Activated CD8-positive, alpha-beta memory T cell treated with anti-CD3 and anti-CD28 coated beads, Interleukin-2, amount 50 U/mL, for 4 hours (primary cell): Measurements from ENCODE around the gene ASAP2.
"Not testable (repeated sequence)": the region's sequence is repeated elsewhere in the genome, so short reads cannot be mapped to it uniquely, and the experiment has no call there.

Experiments used
- DNase-seq: peaks from one replicate; pipeline ENCODE4 v3.0.0-alpha.2; 2020

Gene ASAP2

GRCh38 chr2:9388950-9389911 is 182.6 kb downstream of the ASAP2 start:
- no peak for DNase-seq

GRCh38 chr2:9390151-9390850 is 183.7 kb downstream of the ASAP2 start:
- no peak for DNase-seq

DNA sequence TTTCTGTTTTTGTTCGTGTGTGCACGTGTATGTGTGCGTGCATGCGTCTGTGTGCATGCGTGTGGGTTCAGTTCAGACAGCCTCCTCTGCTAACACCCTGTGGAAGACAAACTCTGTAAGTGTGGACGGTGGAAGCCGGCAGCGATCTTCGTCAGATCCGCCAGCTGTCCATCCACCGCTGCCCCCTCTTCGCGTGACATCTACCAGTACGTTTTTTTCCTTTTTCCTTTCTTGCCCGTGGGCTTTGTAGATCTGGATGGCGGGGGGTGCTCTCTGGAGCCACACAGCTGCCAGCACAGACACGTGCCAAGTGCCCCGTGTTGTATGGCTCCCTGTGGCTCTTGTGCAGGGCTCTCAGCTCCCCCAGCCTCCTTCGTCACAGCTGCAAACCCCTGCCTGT is 184.4 kb downstream of the ASAP2 start:
- DNase-seq, result no peak

DNA sequence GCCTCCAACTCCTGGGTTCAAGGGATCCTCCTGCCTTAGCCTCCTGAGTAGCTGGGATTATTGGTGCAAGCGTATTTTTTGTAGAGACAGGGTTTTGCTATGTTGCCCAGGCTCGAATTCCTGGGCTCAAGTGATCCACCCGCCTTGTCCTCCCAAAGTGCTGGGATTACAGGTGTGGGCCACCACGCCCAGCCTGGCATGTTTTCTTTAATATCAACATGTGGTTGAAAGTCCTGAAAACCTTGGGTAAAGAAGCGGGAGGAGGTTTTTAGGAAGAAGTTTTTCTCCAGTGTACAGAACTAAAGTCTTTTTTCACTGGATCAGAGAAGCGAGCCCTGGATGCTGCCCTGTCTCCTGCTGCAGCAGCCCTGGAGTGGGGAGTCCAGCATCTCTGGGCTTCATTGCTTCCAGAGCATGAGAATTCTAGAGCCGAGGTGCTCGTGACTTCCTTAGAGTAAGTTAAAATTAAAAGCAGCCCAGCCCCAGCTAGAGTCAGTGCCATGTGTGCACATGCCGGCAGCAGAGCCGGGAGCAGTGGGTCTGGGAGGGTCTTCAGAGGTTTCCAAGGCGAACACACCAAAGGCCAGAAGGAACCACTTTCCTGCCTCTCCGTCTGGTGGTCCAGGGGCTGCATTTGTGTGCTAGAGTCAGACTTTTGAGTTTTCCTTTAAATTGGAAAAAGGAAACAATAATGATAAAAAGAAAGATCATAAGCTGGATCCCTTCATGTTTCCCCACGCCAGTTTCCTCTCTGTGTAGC is 185.5 kb downstream of the ASAP2 start:
- DNase-seq, result no peak

DNA sequence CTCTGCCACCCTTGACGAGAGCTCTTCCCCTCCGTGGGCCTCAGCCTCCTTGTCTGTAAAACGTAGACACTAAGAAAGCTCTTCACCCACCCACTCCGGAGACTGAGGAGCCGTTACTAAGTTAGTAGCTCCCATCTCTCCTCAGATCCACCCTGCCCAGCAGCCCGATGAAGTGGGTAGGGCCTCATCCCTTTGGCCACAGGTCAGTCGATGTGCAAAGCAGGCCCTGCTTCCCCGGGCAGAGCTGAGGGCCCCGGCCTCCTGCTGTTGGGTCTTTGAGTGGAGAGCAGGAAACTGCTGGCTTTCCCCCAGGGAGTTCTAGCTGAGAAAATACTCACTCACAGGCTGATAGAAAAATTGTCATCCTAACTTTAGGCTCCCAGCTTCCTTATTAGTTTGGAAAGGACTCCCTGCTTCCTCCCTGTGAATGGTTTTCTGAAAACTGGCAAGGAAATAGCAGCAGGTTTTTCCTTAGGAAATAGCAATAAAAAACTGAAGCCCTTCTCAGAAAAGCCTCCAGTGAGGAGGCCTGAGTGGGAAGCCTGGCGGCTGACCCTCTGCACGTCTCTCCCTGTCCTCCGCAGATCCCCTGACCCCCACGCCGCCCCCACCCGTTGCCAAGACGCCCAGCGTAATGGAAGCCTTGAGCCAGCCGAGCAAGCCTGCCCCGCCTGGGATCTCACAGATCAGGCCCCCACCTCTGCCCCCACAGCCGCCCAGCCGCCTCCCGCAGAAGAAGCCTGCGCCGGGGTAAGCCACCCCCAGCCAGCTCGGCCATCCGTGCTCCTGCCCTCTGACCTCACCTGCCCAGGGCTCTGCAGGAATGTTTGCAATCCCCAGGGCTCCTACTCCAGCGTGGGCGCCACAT is 186.5 kb downstream of the ASAP2 start:
- DNase-seq, result no peak

- DNase-seq, result no peak
Observed at GRCh38 chr2:9394816-9395215, 188.2 kb downstream of the ASAP2 start.

GRCh38 chr2:9397201-9397600 is 190.6 kb downstream of the ASAP2 start:
- DNase-seq, result no peak

GRCh38 chr2:9398251-9398650 is 191.6 kb downstream of the ASAP2 start:
- DNase-seq, result not testable (repeated sequence)

DNA sequence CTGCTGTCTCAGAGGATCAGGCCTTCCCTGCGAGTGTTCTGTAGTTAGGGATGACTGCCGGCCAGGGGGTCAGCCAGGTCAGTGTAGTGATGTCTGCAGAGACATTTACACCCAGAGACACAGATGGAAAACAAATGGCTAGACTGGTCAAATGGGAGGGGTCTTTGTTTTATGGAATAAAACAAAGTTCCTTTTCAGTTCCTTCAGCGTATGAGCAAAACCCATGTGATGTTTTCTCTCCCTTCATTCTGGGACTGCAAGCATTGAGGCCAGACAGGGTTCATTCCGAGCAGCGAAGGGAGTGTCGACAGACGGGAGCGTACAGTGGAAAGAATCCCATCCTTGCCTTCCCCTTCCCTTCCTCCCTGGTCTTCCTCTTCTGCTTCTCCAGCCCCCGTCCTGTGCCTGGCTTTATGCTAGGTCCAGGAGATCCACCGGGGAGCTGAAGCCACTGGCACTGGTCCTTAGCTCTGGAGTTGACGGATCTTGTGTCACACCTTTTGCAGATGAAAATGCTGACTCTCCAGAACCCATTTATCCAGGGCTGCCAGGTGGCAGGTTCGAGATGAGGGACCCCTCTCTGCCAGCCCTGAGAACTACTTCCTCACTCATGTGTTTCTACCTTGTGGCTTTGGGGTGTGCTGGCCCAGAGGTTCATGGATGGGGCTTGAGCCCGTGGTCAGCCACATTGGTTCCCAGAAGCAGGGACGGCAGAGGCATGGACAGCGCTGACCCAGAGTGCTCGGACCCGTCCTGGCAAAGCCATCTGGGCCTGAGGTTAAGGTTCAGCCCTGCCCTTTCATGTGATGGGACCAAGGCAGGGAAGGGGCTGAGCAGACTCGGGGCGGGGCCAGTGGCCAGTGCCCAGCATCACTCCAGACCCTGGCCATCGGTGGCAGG is 192.5 kb downstream of the ASAP2 start:
- DNase-seq, result no peak

GRCh38 chr2:9400268-9401058 is 193.9 kb downstream of the ASAP2 start:
- no peak for DNase-seq

- no peak for DNase-seq
Observed at GRCh38 chr2:9401059-9401547, 194.5 kb downstream of the ASAP2 start.

GRCh38 chr2:9401646-9402371 is 195.2 kb downstream of the ASAP2 start:
- DNase-seq, result no peak

DNA sequence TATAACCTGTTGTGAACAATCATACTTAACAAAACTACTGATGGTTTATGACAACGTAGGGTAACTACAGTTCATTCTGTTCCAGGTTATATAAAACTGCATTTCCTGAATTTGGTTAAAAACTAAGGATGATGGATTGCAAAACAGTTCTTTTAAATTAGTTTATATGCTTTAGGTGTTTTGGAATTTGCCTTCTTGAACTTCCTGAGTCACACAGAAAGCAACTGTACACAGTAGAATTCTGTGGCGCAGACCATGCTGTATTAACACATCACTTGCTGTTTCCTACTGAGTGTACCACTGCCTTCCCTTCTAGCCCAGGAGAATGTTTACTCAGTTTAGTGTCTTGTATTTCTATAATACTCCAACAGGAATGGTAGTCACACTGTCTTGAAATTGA is 197.3 kb downstream of the ASAP2 start:
- no peak for DNase-seq

GRCh38 chr2:9404451-9404850 is 197.8 kb downstream of the ASAP2 start:
- DNase-seq, result no peak

GRCh38 chr2:9405636-9406035 is 199.0 kb downstream of the ASAP2 start:
- no peak for DNase-seq

- DNase-seq, result no peak
Observed at GRCh38 chr2:9406529-9407362, 200.1 kb downstream of the ASAP2 start.

DNA sequence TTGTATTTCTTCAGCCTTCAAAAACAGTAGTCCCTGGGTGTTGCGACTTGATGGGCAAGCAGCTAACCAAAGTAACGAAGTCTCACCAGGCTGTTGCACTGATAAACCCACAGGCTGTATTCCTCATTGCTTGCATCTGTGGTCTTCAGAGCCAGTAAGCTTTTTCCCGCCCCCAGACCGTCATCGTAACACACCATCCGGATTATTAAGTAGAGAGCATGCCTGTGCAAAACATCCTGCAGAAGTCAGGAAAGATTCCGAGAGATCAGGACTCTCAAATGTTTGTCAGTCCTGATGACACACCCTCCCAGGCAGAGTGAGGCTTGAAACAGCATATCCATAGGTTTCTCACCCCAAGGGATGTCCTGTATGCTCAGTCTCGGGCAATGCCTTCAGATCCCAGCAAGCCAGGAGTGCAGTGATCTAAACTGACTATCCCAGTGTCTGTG is 200.8 kb downstream of the ASAP2 start:
- no peak for DNase-seq

DNA sequence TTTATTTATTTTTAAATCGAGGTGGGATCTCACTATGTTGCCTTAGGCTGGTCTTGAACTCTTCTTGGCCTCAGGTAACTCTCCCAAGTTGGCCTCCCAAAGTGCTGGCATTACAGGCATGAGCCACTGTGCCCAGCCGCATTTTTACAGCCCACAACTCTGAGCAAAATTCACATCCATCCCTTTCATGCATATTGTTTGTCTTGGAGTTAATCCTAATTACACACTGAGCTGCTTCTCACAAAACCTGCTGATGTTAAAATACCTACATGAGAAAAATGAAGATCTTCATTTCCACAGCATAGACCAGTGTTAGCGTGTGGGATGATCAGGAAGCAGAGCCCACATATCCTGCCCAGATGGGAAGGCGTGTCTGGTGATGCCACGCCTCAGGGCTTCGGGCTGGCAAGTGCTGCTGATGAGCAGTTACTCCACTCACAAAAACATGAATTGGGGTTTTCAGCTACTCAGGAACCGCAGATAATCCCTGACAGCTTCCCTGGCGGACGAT is 202.1 kb downstream of the ASAP2 start:
- no peak for DNase-seq
